Measurements from ENCODE around the gene PSMF1.

DNA sequence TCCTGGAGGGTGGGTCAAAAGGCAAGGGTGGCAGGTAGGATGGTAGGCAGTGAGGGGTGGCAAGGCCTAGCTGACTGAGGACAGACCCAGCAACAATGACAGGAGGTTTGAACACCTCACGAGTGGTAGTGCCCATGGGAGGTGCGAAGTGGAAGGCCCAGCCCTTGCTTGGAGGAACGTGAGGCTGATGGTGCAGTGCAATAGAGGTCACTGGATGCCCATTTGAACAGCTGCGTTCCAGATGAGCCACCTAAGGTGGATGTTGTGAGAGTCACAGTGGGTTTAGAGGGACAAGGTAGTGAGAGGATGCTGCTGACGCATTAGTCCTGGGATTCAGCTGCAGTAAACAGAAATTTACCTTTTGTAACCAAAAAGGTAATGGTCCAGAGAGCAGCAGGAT is 50.8 kb downstream of the PSMF1 start:
- TF ChIP-seq, protein P1, sequence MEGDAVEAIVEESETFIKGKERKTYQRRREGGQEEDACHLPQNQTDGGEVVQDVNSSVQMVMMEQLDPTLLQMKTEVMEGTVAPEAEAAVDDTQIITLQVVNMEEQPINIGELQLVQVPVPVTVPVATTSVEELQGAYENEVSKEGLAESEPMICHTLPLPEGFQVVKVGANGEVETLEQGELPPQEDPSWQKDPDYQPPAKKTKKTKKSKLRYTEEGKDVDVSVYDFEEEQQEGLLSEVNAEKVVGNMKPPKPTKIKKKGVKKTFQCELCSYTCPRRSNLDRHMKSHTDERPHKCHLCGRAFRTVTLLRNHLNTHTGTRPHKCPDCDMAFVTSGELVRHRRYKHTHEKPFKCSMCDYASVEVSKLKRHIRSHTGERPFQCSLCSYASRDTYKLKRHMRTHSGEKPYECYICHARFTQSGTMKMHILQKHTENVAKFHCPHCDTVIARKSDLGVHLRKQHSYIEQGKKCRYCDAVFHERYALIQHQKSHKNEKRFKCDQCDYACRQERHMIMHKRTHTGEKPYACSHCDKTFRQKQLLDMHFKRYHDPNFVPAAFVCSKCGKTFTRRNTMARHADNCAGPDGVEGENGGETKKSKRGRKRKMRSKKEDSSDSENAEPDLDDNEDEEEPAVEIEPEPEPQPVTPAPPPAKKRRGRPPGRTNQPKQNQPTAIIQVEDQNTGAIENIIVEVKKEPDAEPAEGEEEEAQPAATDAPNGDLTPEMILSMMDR (IDR thresholded peaks at IDR 0.05), result no peak
- TF ChIP-seq POLR2A (IDR thresholded peaks at IDR 0.05) (no peak), POLR2AphosphoS5 (IDR thresholded peaks at IDR 0.05) (no peak)

Data from upper lobe of left lung (tissue), 4 donors.